GM23248 (cell line): ENCODE results near the gene AKAP6.

ENCODE experiments used
- EZH2 ChIP-seq: fragments of 200-600 bp; sonication (generic); IDR thresholded peaks from 2 replicates; pipeline ENCODE4 v1.6.1; 2018; ENCODE audit warnings: antibody characterized with exemption, mild to moderate bottlenecking; ENCODE audit not compliant: insufficient read depth, poor library complexity, severe bottlenecking
- EZH2phosphoT487 ChIP-seq: fragments of 200-600 bp; sonication (generic); IDR thresholded peaks from 2 replicates; pipeline ENCODE4 v1.6.1; 2018; ENCODE audit warnings: antibody characterized with exemption, moderate library complexity, mild to moderate bottlenecking, low read depth; ENCODE audit not compliant: insufficient read depth

- TF ChIP-seq EZH2 (no peak), EZH2phosphoT487 (no peak)
Measured at GRCh38 chr14:32450919-32451675, 122.0 kb downstream of the AKAP6 start.
